ENCODE measurements around the gene PPM1A. TPM values are rescaled to one million over a fixed set of nuclear protein-coding genes. Genes with fewer than 3 reads are reported as not detected.

Gene PPM1A
- total and polyA plus RNA-seq, 2 of the 8 experiments (the other 6 are each of a cell fraction or from before 2014, with no cell fraction given): 14.0 to 51.2 TPM

DNA sequence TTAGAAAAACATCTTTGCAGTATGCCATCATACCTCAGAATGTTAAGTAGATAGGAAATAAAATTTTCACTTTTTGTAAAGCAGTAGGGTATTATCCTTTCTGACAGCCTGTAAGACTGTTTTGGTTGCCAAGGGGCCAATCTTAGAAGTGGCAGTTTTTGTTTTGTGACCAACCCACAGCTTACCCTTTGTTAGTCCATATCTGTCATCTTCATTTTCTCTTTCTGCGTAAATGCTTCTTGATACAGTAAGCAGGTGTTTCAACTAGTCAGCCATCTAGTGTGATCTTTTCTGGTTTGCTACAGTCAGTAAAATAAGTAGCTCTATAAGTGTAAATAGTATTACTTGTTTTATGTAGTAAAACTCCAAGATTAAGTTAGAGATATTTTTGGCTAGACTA lies 8.8 kb downstream of the PPM1A start:
- Histone ChIP-seq H3K23me2 (ENCODE audit: low read depth, low read length) (no peaks in the 10 kb centered on the region), H2BK5ac (ENCODE audit: low read depth, low read length) (no peak overlapping the region), H3K56ac (replicated peaks; ENCODE audit: insufficient read length, low read depth, low read length) (no peak overlapping the region), H2BK15ac (ENCODE audit: low read length) (no peak overlapping the region), H3K79me2 (ENCODE audit: control insufficient read depth in 1 of 2, insufficient read depth in 2 of 2, low read length in 2 of 2) (peaks cover 6 to 97% of the 10 kb centered on the region in 2 experiments; a peak in 3 of 4 replicates), H4K91ac (replicated peaks; ENCODE audit: insufficient read length, low read length) (no peak overlapping the region), H3K79me1 (ENCODE audit: low read depth, low read length) (no peaks in the 10 kb centered on the region; the same call in 1 of the 2 replicates), H3K14ac (ENCODE audit: insufficient read length) (no peak overlapping the region), H2BK12ac (ENCODE audit: low read depth, low read length) (no peak overlapping the region), H2AFZ (ENCODE audit: low read length) (no peak overlapping the region), H2AK5ac (ENCODE audit: low read depth, low read length) (no peak overlapping the region), H2BK20ac (ENCODE audit: low read length) (no peak overlapping the region), H3K18ac (ENCODE audit: extremely low read depth, low read length) (no peak overlapping the region), H3K4me2 (ENCODE audit: insufficient read depth in 1 of 2, low read depth in 2 of 2, low read length in 2 of 2) (no peak overlapping the region), H3K27me3 (replicated peaks in 1 of 4; ENCODE audit: control insufficient read depth in 3 of 4, extremely low read depth in 1 of 4, insufficient read depth in 3 of 4, low read length in 3 of 4) (no peaks in the 10 kb centered on the region), H4K8ac (ENCODE audit: extremely low read depth, insufficient read depth, low read length) (no peak overlapping the region), H3K27ac (ENCODE audit: low read depth, low read length) (no peak overlapping the region), H3K4me1 (replicated peaks in 1 of 4; ENCODE audit: control insufficient read depth in 3 of 4, insufficient read depth in 4 of 4, low read length in 3 of 4) (peaks cover 0 to 4% (median 0%) of the 10 kb centered on the region in 4 experiments; a peak in 1 of 7 replicates), H4K5ac (ENCODE audit: insufficient read length, low read depth, low read length) (no peak overlapping the region), H3K4me3 (ENCODE audit: extremely low read depth in 1 of 4, insufficient read depth in 2 of 4, low read depth in 3 of 4, low read length in 4 of 4) (no peak overlapping the region), H3K9me3 (ENCODE audit: insufficient read depth in 2 of 2, low read depth in 1 of 2, low read length in 1 of 2) (no peaks in the 10 kb centered on the region), H3K23ac (ENCODE audit: insufficient read length) (no peak overlapping the region), H4K20me1 (replicated peaks in 1 of 2; ENCODE audit: control insufficient read depth in 1 of 2, insufficient read depth in 2 of 2, low read length in 2 of 2) (no peaks in the 10 kb centered on the region), H3K36me3 (ENCODE audit: control insufficient read depth in 2 of 4, insufficient read depth in 4 of 4, low read length in 3 of 4) (no peaks in the 10 kb centered on the region), H3K4ac (replicated peaks; ENCODE audit: insufficient read length, low read depth, low read length) (no peak overlapping the region), H2BK120ac (replicated peaks; ENCODE audit: low read depth, low read length) (no peak overlapping the region), H3K9ac (replicated peaks in 1 of 4; ENCODE audit: extremely low read depth in 1 of 4, low read depth in 3 of 4, low read length in 3 of 4) (no peak overlapping the region)
- ChIA-PET CTCF (ENCODE audit: partially characterized antibody) (interaction anchor here (0.8 to 9.0 kb wide), 3 partner anchors 8 to 75 kb away, joined by 3 to 57 read pairs (median 10); no protein-coding TSS in a partner anchor), POLR2A (ENCODE audit: partially characterized antibody) (interaction anchor here (2.5 kb wide), 1 partner anchor 9 kb away, joined by 8 read pairs; the partner anchor contains the start of gene PPM1A)
- DNase-seq (ENCODE audit: low read depth in 1 of 2, low spot score in 2 of 2) (no peak), FAIRE-seq (no peak)
- WGBS, 2 experiments (ENCODE audit: extremely low coverage in 1 of 2, insufficient coverage in 1 of 2, insufficient read length in 1 of 2, insufficient replicate concordance in 2 of 2, low coverage in 1 of 2, low lambda C conversion rate in 2 of 2, missing lambda C conversion rate in 1 of 2): 94% methylated on average over 1 of the region's 1 CpG; no CpG with 5 or more reads in 1 of the 2 experiments
- TF ChIP-seq SIRT6 (IDR thresholded peaks at IDR 0.05; ENCODE audit: low read length): no peak
- TF ChIP-seq RNF2 (IDR thresholded peaks at IDR 0.05; ENCODE audit: borderline replicate concordance, low read depth, low read length, missing control alignments, poor library complexity, severe bottlenecking): no peak
- no peak for TF ChIP-seq MAFK (IDR thresholded peaks at IDR 0.05; ENCODE audit: low read depth, low read length)
- no peak for TF ChIP-seq TBP (IDR thresholded peaks at IDR 0.05; ENCODE audit: low read depth, low read length)
- no peak for TF ChIP-seq CHD2 (IDR thresholded peaks at IDR 0.05; ENCODE audit: low read length)
- TF ChIP-seq, protein P1, sequence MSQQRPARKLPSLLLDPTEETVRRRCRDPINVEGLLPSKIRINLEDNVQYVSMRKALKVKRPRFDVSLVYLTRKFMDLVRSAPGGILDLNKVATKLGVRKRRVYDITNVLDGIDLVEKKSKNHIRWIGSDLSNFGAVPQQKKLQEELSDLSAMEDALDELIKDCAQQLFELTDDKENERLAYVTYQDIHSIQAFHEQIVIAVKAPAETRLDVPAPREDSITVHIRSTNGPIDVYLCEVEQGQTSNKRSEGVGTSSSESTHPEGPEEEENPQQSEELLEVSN (IDR thresholded peaks at IDR 0.05): no peak
- TF ChIP-seq SIN3A (conservative IDR thresholded peaks at IDR 0.05 in 1 of 2, IDR thresholded peaks at IDR 0.05 in 1 of 2; ENCODE audit: low read depth in 1 of 2, low read length in 2 of 2): no peak
- TF ChIP-seq CBX5 (IDR thresholded peaks at IDR 0.05; ENCODE audit: low read depth, low read length): no peak
- TF ChIP-seq KDM1A (IDR thresholded peaks at IDR 0.05; ENCODE audit: borderline replicate concordance, low read length): no peak
- no peak for TF ChIP-seq TEAD4 (IDR thresholded peaks at IDR 0.05; ENCODE audit: low read depth, low read length)

Data from H1 (cell line).